ENCODE measurements around the gene CPNE5.

CPNE5 gene

GRCh38 chr6:36698871-36699271, 140.4 kb downstream of the CPNE5 start:
- Histone ChIP-seq H3K4me1 (ENCODE audit: control insufficient read depth, insufficient read depth, low read length, unreplicated experiment) (peaks cover 10% of the 10 kb centered on the region), H3K79me2 (ENCODE audit: control insufficient read depth, insufficient read depth, low read length, unreplicated experiment) (no peaks in the 10 kb centered on the region), H3K27me3 (ENCODE audit: insufficient read depth, low read length) (no peaks in the 10 kb centered on the region), H3K36me3 (ENCODE audit: insufficient read depth, low read length) (no peaks in the 10 kb centered on the region), H2AFZ (ENCODE audit: low read length, unreplicated experiment) (no peak overlapping the region), H3K27ac (ENCODE audit: low read depth, low read length) (no peak overlapping the region), H3K4me3 (ENCODE audit: low read depth, low read length) (no peak overlapping the region)

DNA sequence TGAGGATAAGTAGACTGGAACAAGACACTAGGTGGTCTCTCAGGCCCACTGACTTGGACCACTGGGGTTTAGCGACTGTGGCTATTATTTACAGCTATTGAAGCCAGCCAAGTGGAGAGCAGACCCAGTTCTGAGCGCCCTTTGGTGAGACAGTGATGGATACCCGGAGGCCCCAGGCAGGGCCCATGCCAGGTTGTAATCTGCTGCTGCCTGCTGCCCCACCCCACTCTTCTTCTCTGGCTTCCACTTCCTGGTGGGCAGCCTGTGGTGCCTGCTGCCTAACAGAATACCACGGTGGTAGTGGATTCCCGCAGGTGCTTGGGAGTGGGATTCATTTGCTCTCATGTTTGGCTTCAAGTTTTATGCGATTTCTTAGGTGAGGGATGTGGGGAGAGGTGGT, 141.0 kb downstream of the CPNE5 start:
- no peak overlapping the region for H3K4me3 ChIP-seq (ENCODE audit: low read depth, low read length)
- H3K36me3 ChIP-seq (ENCODE audit: insufficient read depth, low read length) = no peaks in the 10 kb centered on the region
- H3K4me1 ChIP-seq (ENCODE audit: control insufficient read depth, insufficient read depth, low read length, unreplicated experiment) = peaks cover 10% of the 10 kb centered on the region
- no peak overlapping the region for H3K27ac ChIP-seq (ENCODE audit: low read depth, low read length)
- H3K79me2 ChIP-seq (ENCODE audit: control insufficient read depth, insufficient read depth, low read length, unreplicated experiment) = no peaks in the 10 kb centered on the region
- no peaks in the 10 kb centered on the region for H3K27me3 ChIP-seq (ENCODE audit: insufficient read depth, low read length)
- no peak overlapping the region for H2AFZ ChIP-seq (ENCODE audit: low read length, unreplicated experiment)

DNA sequence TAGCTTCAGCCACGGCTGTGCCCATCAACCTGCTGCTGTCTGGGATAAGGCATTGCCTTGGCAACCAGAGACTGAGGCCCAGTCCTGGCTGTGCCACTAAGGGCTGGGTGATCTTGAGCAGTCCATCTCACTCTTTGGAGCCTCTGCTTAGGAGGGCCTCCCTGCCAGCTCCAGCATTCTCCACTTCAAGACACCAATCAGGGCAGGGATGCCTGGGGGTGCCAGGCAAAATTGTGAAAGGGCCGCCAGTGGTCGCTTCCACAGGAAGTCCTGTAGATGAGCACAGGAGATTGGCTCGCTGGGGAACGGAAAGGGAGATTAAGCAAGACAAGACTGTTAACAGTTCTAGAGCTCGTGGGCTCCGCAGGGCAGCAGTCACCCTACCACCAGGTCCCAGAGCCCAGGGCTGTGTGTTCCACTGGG, 141.8 kb downstream of the CPNE5 start, which contains the start of gene RAB44:
RAB44 (plus strand) TSS at position 346 of the 423 bp plus-strand sequence. CDS start 6,410 bp downstream, outside the sequence.
- H3K4me1 ChIP-seq (ENCODE audit: control insufficient read depth, insufficient read depth, low read length, unreplicated experiment) = peaks cover 10% of the 10 kb centered on the region
- no peak within 1 kb of the TSS for H2AFZ ChIP-seq (ENCODE audit: low read length, unreplicated experiment)
- no peaks in the 10 kb centered on the region for H3K36me3 ChIP-seq (ENCODE audit: insufficient read depth, low read length)
- H3K27me3 ChIP-seq (ENCODE audit: insufficient read depth, low read length) = no peaks in the 10 kb centered on the region
- no peak within 1 kb of the TSS for H3K4me3 ChIP-seq (ENCODE audit: low read depth, low read length)
- no peak within 1 kb of the TSS for H3K27ac ChIP-seq (ENCODE audit: low read depth, low read length)
- H3K79me2 ChIP-seq (ENCODE audit: control insufficient read depth, insufficient read depth, low read length, unreplicated experiment) = no peaks in the 10 kb centered on the region

DNA sequence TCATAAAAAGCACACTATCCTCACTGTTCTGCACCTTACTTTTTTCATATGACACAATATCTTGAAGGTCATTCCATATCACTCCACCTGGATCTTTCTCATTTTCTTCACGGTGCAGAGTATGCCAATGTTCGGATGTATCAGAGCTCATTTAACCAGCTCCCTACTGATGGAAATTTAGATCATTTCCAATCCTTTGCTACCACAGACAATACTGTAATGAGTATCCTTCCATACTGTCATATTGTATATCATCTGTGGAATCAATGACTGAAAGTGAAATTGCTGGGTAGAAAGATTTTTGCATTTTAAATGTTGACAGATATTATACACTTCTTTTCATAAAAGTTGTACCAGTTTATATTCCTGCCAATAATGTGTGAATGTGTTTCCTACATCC, 143.8 kb downstream of the CPNE5 start:
- no peak overlapping the region for H2AFZ ChIP-seq (ENCODE audit: low read length, unreplicated experiment)
- H3K27me3 ChIP-seq (ENCODE audit: insufficient read depth, low read length) = no peaks in the 10 kb centered on the region
- no peaks in the 10 kb centered on the region for H3K4me1 ChIP-seq (ENCODE audit: control insufficient read depth, insufficient read depth, low read length, unreplicated experiment)
- no peaks in the 10 kb centered on the region for H3K36me3 ChIP-seq (ENCODE audit: insufficient read depth, low read length)
- H3K4me3 ChIP-seq (ENCODE audit: low read depth, low read length) = no peak overlapping the region
- H3K79me2 ChIP-seq (ENCODE audit: control insufficient read depth, insufficient read depth, low read length, unreplicated experiment) = no peaks in the 10 kb centered on the region
- no peak overlapping the region for H3K27ac ChIP-seq (ENCODE audit: low read depth, low read length)

- Histone ChIP-seq H2AFZ (ENCODE audit: low read length, unreplicated experiment) (no peak overlapping the region), H3K27me3 (ENCODE audit: insufficient read depth, low read length) (no peaks in the 10 kb centered on the region)
These were observed 144.6 kb downstream of the CPNE5 start for GRCh38 chr6:36694616-36695015.

DNA sequence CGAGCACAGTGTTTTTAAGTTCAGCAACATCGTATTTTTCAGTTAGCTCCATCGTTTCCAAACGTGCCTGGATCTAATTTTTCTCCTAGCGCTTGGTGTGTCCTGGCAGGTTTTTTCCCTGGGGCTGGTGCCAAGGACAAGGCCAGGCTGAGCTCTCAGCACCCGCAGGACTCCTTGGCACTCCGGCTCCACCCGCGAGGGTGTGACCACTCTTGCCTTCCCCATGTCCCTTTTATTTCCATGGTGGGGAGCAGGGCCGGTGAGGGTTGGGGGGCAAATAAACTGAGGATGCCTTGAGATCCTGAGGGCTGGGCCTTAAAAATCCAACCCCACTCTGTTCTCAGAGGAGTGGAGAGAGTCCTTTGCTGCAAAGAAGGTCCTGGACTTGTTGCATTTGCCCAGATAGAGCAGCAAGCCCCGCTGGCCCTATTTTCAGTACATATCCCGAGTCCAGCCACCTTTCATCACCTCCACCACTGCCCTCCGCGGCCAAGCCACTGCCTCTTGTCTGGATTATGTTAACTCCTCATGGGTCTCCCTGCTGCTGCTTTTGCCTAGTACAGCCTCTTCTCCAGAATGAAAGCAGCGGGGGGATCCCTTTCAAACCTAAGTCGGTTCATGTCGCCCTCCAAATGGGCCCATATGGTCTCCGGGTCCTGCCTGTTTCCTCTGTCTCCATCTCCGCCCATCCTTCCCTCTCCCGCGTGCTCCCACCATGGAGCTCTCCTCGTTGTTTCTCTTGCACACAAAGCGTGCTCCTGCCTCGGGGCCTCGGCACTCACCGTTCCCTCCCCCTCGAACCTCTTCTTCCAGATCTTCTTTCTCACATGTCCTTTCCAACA, 146.2 kb downstream of the CPNE5 start:
- Histone ChIP-seq H3K4me1 (ENCODE audit: control insufficient read depth, insufficient read depth, low read length, unreplicated experiment) (no peaks in the 10 kb centered on the region), H3K79me2 (ENCODE audit: control insufficient read depth, insufficient read depth, low read length, unreplicated experiment) (no peaks in the 10 kb centered on the region), H2AFZ (ENCODE audit: low read length, unreplicated experiment) (no peak overlapping the region), H3K36me3 (ENCODE audit: insufficient read depth, low read length) (no peaks in the 10 kb centered on the region), H3K27me3 (ENCODE audit: insufficient read depth, low read length) (no peaks in the 10 kb centered on the region), H3K27ac (ENCODE audit: low read depth, low read length) (no peak overlapping the region), H3K4me3 (ENCODE audit: low read depth, low read length) (no peak overlapping the region)

More at GRCh38 chr6:36694616-36695015, 144.6 kb downstream of the CPNE5 start:
- Histone ChIP-seq H3K4me1 (ENCODE audit: control insufficient read depth, insufficient read depth, low read length, unreplicated experiment) (no peaks in the 10 kb centered on the region), H3K4me3 (ENCODE audit: low read depth, low read length) (no peak overlapping the region), H3K79me2 (ENCODE audit: control insufficient read depth, insufficient read depth, low read length, unreplicated experiment) (no peaks in the 10 kb centered on the region), H3K36me3 (ENCODE audit: insufficient read depth, low read length) (no peaks in the 10 kb centered on the region), H3K27ac (ENCODE audit: low read depth, low read length) (no peak overlapping the region)

DNA sequence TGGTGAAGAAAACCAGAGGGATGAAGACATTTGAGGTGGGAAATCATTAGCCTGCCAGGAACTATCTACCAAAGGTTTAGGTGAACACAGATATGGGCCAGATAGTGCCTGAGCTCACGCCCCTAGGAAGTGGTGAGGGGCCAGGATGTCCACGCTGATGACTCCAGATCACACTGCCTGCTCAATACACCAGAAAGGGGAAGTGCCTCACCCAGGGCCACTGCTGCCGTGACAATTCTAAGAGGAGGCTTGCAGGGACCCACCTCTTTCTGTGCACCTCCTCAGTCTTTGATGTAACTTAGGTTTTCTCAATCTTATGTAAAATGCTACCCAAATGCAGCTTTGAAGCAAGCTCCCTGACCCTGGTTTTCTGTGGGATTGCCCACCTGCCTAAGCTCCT, 147.0 kb downstream of the CPNE5 start:
- no peaks in the 10 kb centered on the region for H3K4me1 ChIP-seq (ENCODE audit: control insufficient read depth, insufficient read depth, low read length, unreplicated experiment)
- 0 out of 2 replicates have a peak, but pooled peaks cover 3% of the 10 kb centered on the region for H3K36me3 ChIP-seq (ENCODE audit: insufficient read depth, low read length)
- no peak overlapping the region for H2AFZ ChIP-seq (ENCODE audit: low read length, unreplicated experiment)
- H3K27ac ChIP-seq (ENCODE audit: low read depth, low read length) = no peak overlapping the region
- no peak overlapping the region for H3K4me3 ChIP-seq (ENCODE audit: low read depth, low read length)
- H3K79me2 ChIP-seq (ENCODE audit: control insufficient read depth, insufficient read depth, low read length, unreplicated experiment) = no peaks in the 10 kb centered on the region
- H3K27me3 ChIP-seq (ENCODE audit: insufficient read depth, low read length) = no peaks in the 10 kb centered on the region

DNA sequence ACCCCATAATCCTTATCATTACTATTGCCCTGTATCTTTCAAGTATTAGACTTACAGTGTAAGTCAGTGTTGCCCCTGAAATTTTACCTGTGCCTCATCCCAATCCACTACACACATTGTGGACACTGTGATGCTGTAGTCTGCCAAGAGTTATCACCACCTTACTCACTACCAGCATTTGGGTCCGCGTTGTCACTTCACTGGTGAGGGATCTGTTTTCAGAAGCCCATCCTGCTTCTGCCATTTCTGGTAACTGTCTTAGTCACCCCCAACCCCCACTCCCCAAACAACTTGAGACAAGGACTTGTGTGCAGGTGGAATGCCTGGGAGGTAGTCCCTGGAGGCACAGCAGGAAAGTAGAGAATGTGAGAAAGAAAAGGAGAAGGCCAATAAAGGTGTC, 147.6 kb downstream of the CPNE5 start:
- H2AFZ ChIP-seq (ENCODE audit: low read length, unreplicated experiment) = no peak overlapping the region
- no peak overlapping the region for H3K4me3 ChIP-seq (ENCODE audit: low read depth, low read length)
- H3K4me1 ChIP-seq (ENCODE audit: control insufficient read depth, insufficient read depth, low read length, unreplicated experiment) = no peaks in the 10 kb centered on the region
- H3K27me3 ChIP-seq (ENCODE audit: insufficient read depth, low read length) = no peaks in the 10 kb centered on the region
- H3K36me3 ChIP-seq (ENCODE audit: insufficient read depth, low read length) = peaks cover 8% of the 10 kb centered on the region; the same call in 1 of the 2 replicates
- H3K79me2 ChIP-seq (ENCODE audit: control insufficient read depth, insufficient read depth, low read length, unreplicated experiment) = no peaks in the 10 kb centered on the region
- no peak overlapping the region for H3K27ac ChIP-seq (ENCODE audit: low read depth, low read length)

- Histone ChIP-seq H3K36me3 (ENCODE audit: insufficient read depth, low read length) (peaks cover 14% of the 10 kb centered on the region; the same call in 1 of the 2 replicates), H3K4me3 (ENCODE audit: low read depth, low read length) (no peak overlapping the region), H3K27me3 (ENCODE audit: insufficient read depth, low read length) (no peaks in the 10 kb centered on the region), H2AFZ (ENCODE audit: low read length, unreplicated experiment) (no peak overlapping the region), H3K79me2 (ENCODE audit: control insufficient read depth, insufficient read depth, low read length, unreplicated experiment) (no peaks in the 10 kb centered on the region), H3K4me1 (ENCODE audit: control insufficient read depth, insufficient read depth, low read length, unreplicated experiment) (no peaks in the 10 kb centered on the region), H3K27ac (ENCODE audit: low read depth, low read length) (no peak overlapping the region)
These were observed 148.2 kb downstream of the CPNE5 start for GRCh38 chr6:36691011-36691410.

Measured in ACC112 (cell line).